ENCODE results near the gene PHLDA3. TPM values are rescaled to one million over a fixed set of nuclear protein-coding genes. Genes with fewer than 3 reads are reported as not detected.

Gene PHLDA3
- total RNA-seq (2014; rRNA removed; shearing (Covaris generic)), result 53.8 and 54.6 TPM in 2 replicates
- 32.9 and 44.9 TPM in 2 replicates for polyA plus RNA-seq (2014; cell fraction: nucleus; rRNA removed)

DNA sequence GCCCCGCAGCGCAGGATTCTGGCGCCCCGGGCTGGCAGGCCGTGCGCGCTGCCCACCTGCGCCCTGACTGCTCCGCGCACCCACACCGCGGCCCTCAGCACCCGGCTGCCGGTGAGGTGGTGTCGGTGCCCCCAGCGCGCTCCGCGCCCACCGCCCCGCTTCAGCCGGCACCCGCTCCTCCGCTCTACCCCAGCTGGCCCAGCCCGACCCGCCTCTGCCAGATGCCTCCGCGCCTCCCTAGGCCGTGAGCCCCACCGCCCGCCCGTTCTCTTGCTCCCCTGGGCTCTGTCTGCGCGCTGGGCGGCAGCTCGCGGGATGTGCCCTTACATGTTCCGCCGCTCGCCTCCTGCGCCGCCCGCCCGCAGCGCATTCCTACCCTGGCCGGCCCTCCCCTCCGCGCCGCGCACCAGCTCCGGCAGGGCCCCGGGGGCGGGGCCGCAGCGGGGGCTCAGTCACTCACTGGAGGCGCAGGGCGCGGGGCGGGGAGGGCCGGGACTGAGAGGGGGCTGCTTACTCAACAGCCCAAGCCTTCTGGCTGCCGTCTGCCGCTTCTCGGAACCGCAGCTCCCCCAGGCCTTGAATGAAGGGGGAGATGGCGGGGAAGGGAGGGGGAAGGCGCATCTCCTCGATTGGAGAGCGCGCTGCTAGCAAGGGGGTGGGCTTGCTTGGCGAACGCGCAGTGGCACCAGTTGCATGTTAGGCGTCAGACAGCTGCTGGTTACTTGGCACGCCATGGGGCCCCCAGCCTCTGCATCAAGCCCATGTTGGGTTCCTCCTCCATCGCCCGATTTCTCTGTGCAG is at the start of gene PHLDA3:
Gene PHLDA3, minus strand, starts transcription at position 345 of the 801 bp plus-strand sequence. CDS start 402 bp downstream, outside the sequence.
- DNase-seq (ENCODE audit: extremely low read depth, low read depth), result peak; percentile 58

DNA sequence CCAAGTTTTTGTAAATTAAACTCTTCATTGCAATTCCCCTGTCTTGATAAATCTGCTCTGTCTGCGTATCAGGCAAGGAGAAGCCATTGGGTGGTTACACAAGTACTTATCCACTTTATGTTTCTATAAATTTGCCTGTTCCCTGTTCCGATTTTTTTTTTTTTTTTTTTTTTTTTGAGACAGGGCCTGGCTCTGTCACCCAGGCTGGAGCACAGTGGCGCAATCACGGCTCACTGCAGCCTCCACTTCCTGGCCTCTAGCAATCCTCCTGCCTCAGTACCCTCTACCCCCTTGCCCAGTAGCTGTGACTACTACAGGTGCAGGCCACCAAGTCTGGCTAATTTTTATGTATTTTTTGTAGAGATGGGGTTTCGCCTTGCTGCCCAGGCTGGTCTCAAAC is 49.1 kb upstream of the PHLDA3 start:
- no peak for DNase-seq (ENCODE audit: extremely low read depth, low read depth)

GRCh38 chr1:201517631-201518030 is 48.6 kb upstream of the PHLDA3 start:
- no peak for DNase-seq (ENCODE audit: extremely low read depth, low read depth)

DNA sequence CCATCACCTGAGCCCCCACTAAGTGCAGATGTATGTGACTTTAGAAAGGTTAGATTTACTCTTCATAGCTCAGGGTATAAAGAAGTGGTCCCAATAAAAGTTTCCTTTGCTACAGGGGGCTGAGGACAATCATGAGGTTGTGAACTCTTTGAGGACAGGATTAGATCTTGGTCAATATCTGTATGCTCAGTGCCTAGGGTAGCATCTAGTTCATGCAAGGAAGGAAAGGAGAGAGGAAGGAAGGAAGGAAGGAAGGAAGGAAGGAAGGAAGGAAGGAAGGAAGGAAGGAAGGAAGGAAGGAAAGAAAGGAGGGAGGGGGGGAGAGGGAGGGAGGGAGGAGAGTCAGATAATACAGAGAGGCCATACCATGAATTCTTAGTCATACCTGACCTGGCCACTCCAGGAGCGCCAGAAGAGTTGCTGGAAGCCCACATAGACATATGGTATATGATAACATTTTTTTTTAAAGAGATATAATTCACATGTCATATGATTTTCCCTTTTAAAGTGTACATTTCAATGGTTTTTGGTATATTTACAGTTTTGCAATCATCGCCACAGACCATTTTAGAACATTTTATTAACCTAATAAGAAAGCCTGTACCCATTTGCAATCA is 47.6 kb upstream of the PHLDA3 start:
- DNase-seq (ENCODE audit: extremely low read depth, low read depth), result no peak

- DNase-seq (ENCODE audit: extremely low read depth, low read depth), result no peak
These were observed 46.9 kb upstream of the PHLDA3 start for GRCh38 chr1:201515895-201516294.

GRCh38 chr1:201515062-201515750 is 46.2 kb upstream of the PHLDA3 start:
- no peak for DNase-seq (ENCODE audit: extremely low read depth, low read depth)

GRCh38 chr1:201514466-201514865 is 45.5 kb upstream of the PHLDA3 start:
- no peak for DNase-seq (ENCODE audit: extremely low read depth, low read depth)

GRCh38 chr1:201513498-201514243 is 44.7 kb upstream of the PHLDA3 start:
- DNase-seq (ENCODE audit: extremely low read depth, low read depth), result no peak

DNA sequence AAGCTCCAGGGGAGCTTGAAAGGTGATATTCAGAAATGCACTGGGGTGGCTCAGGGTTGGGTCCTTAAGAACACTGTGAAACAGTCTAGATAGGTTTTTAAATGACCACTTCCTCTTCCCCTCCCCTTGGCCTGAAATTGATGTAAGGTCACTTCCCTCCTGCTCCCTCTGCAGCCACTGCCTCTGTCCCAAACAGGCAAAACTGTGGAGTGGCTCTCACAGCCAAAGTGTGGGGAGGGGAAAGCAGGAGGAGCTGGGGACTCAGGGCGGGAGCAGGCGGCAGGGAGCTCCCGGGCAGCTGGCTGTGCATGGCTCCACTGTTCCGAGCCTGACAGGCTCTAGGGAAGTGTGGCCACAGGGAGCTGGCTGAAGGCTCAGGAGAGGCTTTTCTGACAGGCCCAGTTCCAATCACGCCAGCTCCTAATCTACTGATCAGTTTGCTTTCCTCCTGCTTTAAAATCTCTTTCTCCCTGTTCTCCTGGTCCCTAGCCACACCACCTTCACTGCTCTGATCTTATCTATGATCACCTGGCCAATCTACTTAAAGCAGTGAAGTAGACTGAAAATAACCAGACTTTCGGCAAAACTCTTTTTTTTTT is 43.1 kb upstream of the PHLDA3 start:
- DNase-seq (ENCODE audit: extremely low read depth, low read depth), result no peak

GRCh38 chr1:201511396-201511940 is 42.5 kb upstream of the PHLDA3 start:
- no peak for DNase-seq (ENCODE audit: extremely low read depth, low read depth)

- no peak for DNase-seq (ENCODE audit: extremely low read depth, low read depth)
These were observed 41.7 kb upstream of the PHLDA3 start for GRCh38 chr1:201510734-201511133.

- DNase-seq (ENCODE audit: extremely low read depth, low read depth), result no peak
These were observed 40.8 kb upstream of the PHLDA3 start for GRCh38 chr1:201509601-201510374.

- no peak for DNase-seq (ENCODE audit: extremely low read depth, low read depth)
These were observed 39.8 kb upstream of the PHLDA3 start for GRCh38 chr1:201508809-201509208.

DNA sequence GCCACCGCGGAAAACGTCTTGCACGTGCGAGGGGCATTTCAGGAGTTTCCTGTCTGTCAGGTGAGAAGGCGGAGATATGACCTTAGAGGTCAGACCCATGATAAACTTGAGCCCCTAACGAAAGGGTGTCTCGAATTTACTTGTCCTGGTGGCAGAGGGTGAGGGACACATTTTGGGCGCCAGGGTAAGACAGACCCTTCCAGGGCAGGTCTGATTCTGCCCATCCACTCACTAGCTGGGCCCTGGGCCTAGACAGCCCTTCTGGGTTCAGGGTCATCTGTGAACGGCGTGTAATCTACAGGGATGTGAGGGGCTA is 38.3 kb upstream of the PHLDA3 start:
- no peak for DNase-seq (ENCODE audit: extremely low read depth, low read depth)

- DNase-seq (ENCODE audit: extremely low read depth, low read depth), result peak; percentile 86
These were observed 37.8 kb upstream of the PHLDA3 start, which contains the start of gene CSRP1 for GRCh38 chr1:201506557-201507359. Gene CSRP1, minus strand, starts transcription at chr1:201507123. Its CDS starts 10,820 bp downstream, at chr1:201496303.

DNA sequence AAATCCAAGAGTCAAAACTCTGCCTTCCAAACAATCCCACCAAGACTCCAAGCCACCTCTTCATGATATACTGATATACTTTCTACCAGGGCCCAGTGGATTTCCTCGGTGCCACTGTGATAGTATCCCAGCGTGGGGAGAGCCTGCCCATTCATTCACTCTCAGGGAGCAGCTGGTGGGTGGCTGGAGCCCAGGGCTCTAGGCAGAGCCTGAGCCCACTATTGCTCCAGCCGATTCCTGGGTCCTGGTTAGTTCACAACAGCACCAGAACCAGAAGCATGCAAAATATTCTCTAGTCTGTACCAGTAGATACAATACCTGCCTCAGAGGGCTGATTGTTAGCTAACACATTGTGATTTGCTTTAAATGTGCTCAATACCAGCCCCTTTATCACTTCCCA is 37.1 kb upstream of the PHLDA3 start:
- DNase-seq (ENCODE audit: extremely low read depth, low read depth), result no peak

GRCh38 chr1:201505503-201505890 is 36.5 kb upstream of the PHLDA3 start:
- peak; percentile 69 for DNase-seq (ENCODE audit: extremely low read depth, low read depth)

- DNase-seq (ENCODE audit: extremely low read depth, low read depth), result no peak
These were observed 36.0 kb upstream of the PHLDA3 start for GRCh38 chr1:201504799-201505502.

Measured in NCI-H460 (cell line).